Right lobe of liver (tissue), 6 donors: ENCODE data around the gene CDH6. TPM values are rescaled to one million over a fixed set of nuclear protein-coding genes. Genes with fewer than 3 reads are reported as not detected.

Experiments
- ATAC-seq, 4 donors: fragments of 200-7000 bp; cut with Tn5 transposase; one replicate each; pipeline ENCODE4 v1.9.1; 2020; ENCODE audit warnings: mild to moderate bottlenecking in 4 of 4, moderate library complexity in 4 of 4
- DNase-seq, 3 donors: peaks; one replicate each; pipeline ENCODE4 v3.0.0-alpha.2; 2020
- H3K27ac ChIP-seq, 3 donors: fragments of 200-600 bp; one replicate each; pipeline ENCODE4 v1.8.0; 2022
- H3K27me3 ChIP-seq, 2 donors: fragments of 200-600 bp; one replicate each; pipeline ENCODE4 v1.8.0; 2022
- H3K36me3 ChIP-seq, 4 donors: fragments of 200-600 bp; sonication (generic) in 1 of 4; one replicate each; pipeline versions ENCODE4 v1.5.1 to v1.8.0; 2017 to 2022; ENCODE audit warnings: control low read depth in 1 of 4
- H3K4me1 ChIP-seq, 4 donors: fragments of 200-600 bp; sonication (generic) in 1 of 4; one replicate each; pipeline versions ENCODE4 v1.5.1 to v1.8.0; 2017 to 2022; ENCODE audit warnings: control low read depth in 1 of 4
- H3K4me3 ChIP-seq, 3 donors: fragments of 200-600 bp; one replicate each; pipeline ENCODE4 v1.8.0; 2022
- H3K9me3 ChIP-seq, 4 donors: fragments of 200-600 bp; sonication (generic) in 1 of 4; one replicate each; pipeline versions ENCODE4 v1.5.1 to v1.8.0; 2017 to 2022; ENCODE audit warnings: control low read depth in 1 of 4
- POLR2A ChIP-seq: fragments of 450-650 bp; IDR thresholded peaks from one replicate; pipeline ENCODE4 v1.6.1; 2017; ENCODE audit warnings: antibody characterized with exemption, mild to moderate bottlenecking
- WGBS: methylation state at CpG from one replicate; pipeline ENCODE4 v1.1.6; 2018; ENCODE audit warnings: low coverage, low lambda C conversion rate; ENCODE audit not compliant: insufficient coverage; ENCODE audit errors: missing lambda C conversion rate; 5-methylcytosine and 5-hydroxymethylcytosine counted together
- intact Hi-C, 2 donors: fragments of 100-400 bp; cut with DNase I; formaldehyde crosslinking; loops; one replicate each; pipeline versions ENCODE4 v1.11.2 to v1.14.1; 2022
- total RNA-seq, 6 experiments: library from RNA; depleted of rRNA in 2 of 6; stranded (reverse); fragments of >200 nt in 2 of 6; fragmentation: NEBNext Ultra II Directional in 3 of 6; extraction: Animal tissue kit (Norgen Biotek cat#: 25700) in 3 of 6; gene quantifications; one replicate each; pipeline versions ENCODE4 v1.1.0 to v1.2.4, GENCODE V29; 2016 to 2023
- TF ChIP-seq, protein P1 (sequence below), 4 donors: fragments of 200-600 bp in 3 of 4; fragments of 450-650 bp in 1 of 4; IDR thresholded peaks; one replicate each; pipeline versions ENCODE4 v1.5.1 to v1.8.0; 2016 to 2022; ENCODE audit warnings: antibody characterized with exemption in 4 of 4, mild to moderate bottlenecking in 2 of 4
- donor health status: DM: no; HTN: yes; CAD: no.
- donor health status: DM: no; HTN: no; CAD: no.
- donor health status: DM: no; HTN: no; CAD: no.
- donor health status: DM: no; HTN: yes; CAD: no.
- donor health status: DM: no; HTN: yes; CAD: no.

The CDH6 gene
- total RNA-seq, 6 experiments from 2014 or later: 0.49 to 1.8 (median 0.74) TPM

DNA sequence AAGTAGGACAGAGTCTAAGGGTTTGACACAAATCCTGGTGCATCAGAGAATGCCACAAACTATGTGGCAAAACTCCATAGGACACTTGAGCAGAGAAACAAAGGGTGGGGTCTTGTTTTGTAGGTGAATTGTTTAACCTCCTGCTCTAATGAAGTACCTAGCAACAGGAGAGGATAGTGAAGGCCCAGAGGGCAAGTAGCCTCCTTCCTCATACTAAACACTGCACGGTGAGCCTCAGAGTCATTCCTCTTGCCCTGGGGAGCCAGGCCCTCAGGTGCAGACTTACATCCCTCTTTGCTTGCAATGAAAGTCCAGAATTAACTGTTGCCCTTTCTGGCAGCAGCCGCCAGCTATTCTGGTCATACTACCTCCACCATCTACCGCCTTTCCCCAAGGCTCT is 172.3 kb downstream of the CDH6 start:
- TF ChIP-seq POLR2A: no peak
- TF ChIP-seq, protein P1, sequence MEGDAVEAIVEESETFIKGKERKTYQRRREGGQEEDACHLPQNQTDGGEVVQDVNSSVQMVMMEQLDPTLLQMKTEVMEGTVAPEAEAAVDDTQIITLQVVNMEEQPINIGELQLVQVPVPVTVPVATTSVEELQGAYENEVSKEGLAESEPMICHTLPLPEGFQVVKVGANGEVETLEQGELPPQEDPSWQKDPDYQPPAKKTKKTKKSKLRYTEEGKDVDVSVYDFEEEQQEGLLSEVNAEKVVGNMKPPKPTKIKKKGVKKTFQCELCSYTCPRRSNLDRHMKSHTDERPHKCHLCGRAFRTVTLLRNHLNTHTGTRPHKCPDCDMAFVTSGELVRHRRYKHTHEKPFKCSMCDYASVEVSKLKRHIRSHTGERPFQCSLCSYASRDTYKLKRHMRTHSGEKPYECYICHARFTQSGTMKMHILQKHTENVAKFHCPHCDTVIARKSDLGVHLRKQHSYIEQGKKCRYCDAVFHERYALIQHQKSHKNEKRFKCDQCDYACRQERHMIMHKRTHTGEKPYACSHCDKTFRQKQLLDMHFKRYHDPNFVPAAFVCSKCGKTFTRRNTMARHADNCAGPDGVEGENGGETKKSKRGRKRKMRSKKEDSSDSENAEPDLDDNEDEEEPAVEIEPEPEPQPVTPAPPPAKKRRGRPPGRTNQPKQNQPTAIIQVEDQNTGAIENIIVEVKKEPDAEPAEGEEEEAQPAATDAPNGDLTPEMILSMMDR (IDR thresholded peaks at IDR 0.05): no peak
- no peak for DNase-seq
- WGBS: 62% methylated on average over 3 of the region's 3 CpGs
- no peaks in the 10 kb centered on the region for H3K4me1 ChIP-seq
- intact Hi-C loops: no loop called here
- no peaks in the 10 kb centered on the region for H3K27me3 ChIP-seq
- no peaks in the 10 kb centered on the region for H3K36me3 ChIP-seq
- no peak overlapping the region for H3K27ac ChIP-seq
- no peaks in the 10 kb centered on the region for H3K9me3 ChIP-seq
- no peak overlapping the region for H3K4me3 ChIP-seq
- no peak for ATAC-seq

DNA sequence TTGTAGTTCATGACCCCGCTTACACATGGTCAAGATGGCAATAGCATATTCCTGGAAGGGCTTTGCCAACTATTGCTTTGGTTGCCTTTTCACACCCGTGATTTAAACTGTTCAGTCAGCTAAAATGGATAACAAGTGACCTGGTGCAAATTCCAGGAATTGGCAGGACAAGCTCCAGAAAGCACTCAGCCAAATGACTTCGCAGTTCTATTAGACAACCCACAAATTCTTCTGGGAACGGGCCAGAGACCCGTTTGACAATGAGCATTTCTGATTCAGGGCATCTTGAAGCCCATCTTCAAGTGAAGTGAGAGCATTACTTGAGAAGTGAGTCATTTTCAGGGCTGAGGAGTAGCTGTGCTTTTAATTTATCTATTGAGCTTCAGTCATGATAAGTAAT is 173.5 kb downstream of the CDH6 start:
- DNase-seq: no peak
- H3K36me3 ChIP-seq: no peaks in the 10 kb centered on the region
- H3K27ac ChIP-seq: no peak overlapping the region
- WGBS: 30% methylated on average over 2 of the region's 5 CpGs
- H3K4me1 ChIP-seq: no peaks in the 10 kb centered on the region
- H3K9me3 ChIP-seq: no peaks in the 10 kb centered on the region
- peak in 1 of 4 donors; percentile 17 for ATAC-seq
- H3K4me3 ChIP-seq: no peak overlapping the region
- H3K27me3 ChIP-seq: no peaks in the 10 kb centered on the region
- intact Hi-C loops: no loop called here
- TF ChIP-seq POLR2A: no peak
- TF ChIP-seq, protein P1 (IDR thresholded peaks at IDR 0.05): no peak

DNA sequence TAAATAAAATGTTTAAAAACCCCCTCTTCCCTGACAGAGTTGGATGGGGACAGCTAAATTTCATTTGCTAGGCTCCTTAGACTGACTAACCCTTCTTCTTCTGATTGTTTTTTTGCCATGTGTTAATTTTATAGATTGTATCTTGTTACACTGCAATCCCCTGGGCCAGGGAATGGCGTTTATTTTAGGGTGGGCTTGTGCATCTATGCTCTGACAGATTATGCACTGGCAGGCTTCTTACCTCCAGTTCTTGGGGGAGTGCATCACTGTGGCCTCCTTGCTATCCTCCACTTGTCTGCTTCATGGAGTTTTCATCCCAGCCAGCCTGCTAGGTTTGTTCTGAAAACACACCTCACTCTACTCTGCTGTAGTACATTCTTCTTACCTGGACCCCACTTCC is 178.6 kb downstream of the CDH6 start:
- no peak overlapping the region for H3K27ac ChIP-seq
- H3K27me3 ChIP-seq: no peaks in the 10 kb centered on the region
- H3K4me3 ChIP-seq: no peak overlapping the region
- no peaks in the 10 kb centered on the region for H3K4me1 ChIP-seq
- WGBS: 23% methylated on average over 1 of the region's 1 CpG
- DNase-seq (no peak), ATAC-seq (no peak)
- no peak for TF ChIP-seq POLR2A
- TF ChIP-seq, protein P1 (IDR thresholded peaks at IDR 0.05): no peak
- no peaks in the 10 kb centered on the region for H3K9me3 ChIP-seq
- H3K36me3 ChIP-seq: no peaks in the 10 kb centered on the region
- intact Hi-C loops: no loop called here

DNA sequence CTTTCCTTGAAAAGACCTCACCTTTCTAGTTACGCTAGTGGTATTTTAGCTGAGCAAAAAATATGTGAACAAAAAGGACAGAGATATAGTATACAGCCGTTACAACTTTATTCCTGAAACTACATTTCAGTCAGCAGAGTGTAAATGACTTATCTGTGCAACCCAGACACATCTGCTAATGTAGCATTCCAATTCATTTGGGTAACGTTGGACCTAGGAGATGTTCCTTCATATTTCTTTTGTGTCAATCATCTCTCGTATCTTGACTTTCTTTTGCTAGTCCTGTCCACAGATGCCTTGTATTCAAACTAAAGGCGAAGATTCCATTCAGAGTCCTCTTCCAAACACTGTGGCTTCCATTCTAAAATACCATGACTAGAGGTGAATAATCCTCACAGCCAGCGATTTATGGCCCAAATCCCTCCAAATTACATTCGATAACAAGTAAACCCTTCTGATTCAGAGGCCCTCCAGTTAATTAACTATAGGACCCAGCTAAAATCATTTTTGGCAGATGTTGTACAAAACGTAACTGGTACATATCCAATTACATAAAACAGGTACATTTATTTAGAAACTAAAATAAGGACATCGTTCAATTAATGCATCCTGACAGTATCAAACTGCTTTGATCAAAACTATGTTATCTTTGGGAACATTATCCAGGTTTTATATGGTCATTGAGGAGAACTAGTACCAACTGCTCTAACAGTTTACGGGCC is 182.7 kb downstream of the CDH6 start:
- no peaks in the 10 kb centered on the region for H3K9me3 ChIP-seq
- H3K27ac ChIP-seq: no peak overlapping the region
- H3K4me3 ChIP-seq: no peak overlapping the region
- 56% methylated on average over 9 of the region's 10 CpGs for WGBS
- intact Hi-C loops: no loop called here
- TF ChIP-seq, protein P1 (IDR thresholded peaks at IDR 0.05): no peak
- TF ChIP-seq POLR2A: no peak
- H3K36me3 ChIP-seq: no peaks in the 10 kb centered on the region
- no peak for DNase-seq
- H3K4me1 ChIP-seq: no peaks in the 10 kb centered on the region
- ATAC-seq: no peak
- H3K27me3 ChIP-seq: no peaks in the 10 kb centered on the region
